ENCODE data around the gene BCAP31.

- TF ChIP-seq CTCF (conservative IDR thresholded peaks at IDR 0.05) (no peak), EZH2 (IDR thresholded peaks at IDR 0.05; ENCODE audit: low read depth) (no peak)
Measured at GRCh38 chrX:153689654-153690465, 34.3 kb downstream of the BCAP31 start.
